GM18861 (cell line): ENCODE results near the gene TRIM38.
"Not testable (repeated sequence)": the region's sequence is repeated elsewhere in the genome, so short reads cannot be mapped to it uniquely, and the experiment has no call there.

Source experiments
- ATAC-seq: cut with Tn5 transposase; IDR thresholded peaks from one replicate; pipeline ENCODE4 v1.9.1; 2021; ENCODE audit not compliant: unreplicated experiment

Gene TRIM38

GRCh38 chr6:25962149-25963127 is at the start of gene TRIM38:
TSS of gene TRIM38 (plus strand) at chr6:25962802. CDS start at chr6:25966523, 3,721 bp downstream.
- ATAC-seq, result peak; percentile 74

- no peak for ATAC-seq
These were observed 48.9 kb upstream of the TRIM38 start for GRCh38 chr6:25913741-25914140.

- no peak for ATAC-seq
These were observed 46.3 kb upstream of the TRIM38 start for GRCh38 chr6:25916330-25916729.

- ATAC-seq, result no peak
These were observed 45.7 kb upstream of the TRIM38 start for GRCh38 chr6:25916789-25917490.

- ATAC-seq, result no peak
These were observed 44.4 kb upstream of the TRIM38 start for GRCh38 chr6:25918083-25918683.

- ATAC-seq, result no peak
These were observed 42.9 kb upstream of the TRIM38 start for GRCh38 chr6:25919657-25920056.

GRCh38 chr6:25921525-25922203 is 40.9 kb upstream of the TRIM38 start:
- ATAC-seq, result no peak

- no peak for ATAC-seq
These were observed 40.3 kb upstream of the TRIM38 start for GRCh38 chr6:25922301-25922700.

- ATAC-seq, result no peak
These were observed 36.7 kb upstream of the TRIM38 start for GRCh38 chr6:25925876-25926275.

- no peak for ATAC-seq
These were observed 35.4 kb upstream of the TRIM38 start for GRCh38 chr6:25927178-25927577.

- no peak for ATAC-seq
These were observed 34.8 kb upstream of the TRIM38 start for GRCh38 chr6:25927756-25928216.

- no peak for ATAC-seq
These were observed 33.9 kb upstream of the TRIM38 start for GRCh38 chr6:25928562-25929324.

GRCh38 chr6:25929785-25930184 is 32.8 kb upstream of the TRIM38 start:
- ATAC-seq, result not testable (repeated sequence)

- no peak for ATAC-seq
These were observed 31.8 kb upstream of the TRIM38 start, which contains the start of gene SLC17A2 for GRCh38 chr6:25930532-25931410. TSS of gene SLC17A2 (minus strand) at chr6:25930691. CDS start at chr6:25925796, 4,895 bp downstream.

GRCh38 chr6:25931411-25931709 is 31.2 kb upstream of the TRIM38 start:
- no peak for ATAC-seq

GRCh38 chr6:25934156-25934555 is 28.4 kb upstream of the TRIM38 start:
- ATAC-seq, result no peak

GRCh38 chr6:25934735-25935313 is 27.8 kb upstream of the TRIM38 start:
- no peak for ATAC-seq

GRCh38 chr6:25935953-25936352 is 26.6 kb upstream of the TRIM38 start:
- ATAC-seq, result no peak

- ATAC-seq, result no peak
These were observed 23.0 kb upstream of the TRIM38 start for GRCh38 chr6:25939593-25939992.
